ENCODE results near the gene PID1.

The PID1 gene

GRCh38 chr2:229210641-229211040 lies 60.4 kb downstream of the PID1 start:
- in situ Hi-C loops (cut with HindIII; ENCODE audit: low pct_ligation_motif_present, low sequenced_read_pairs), result no loop called here
- Histone ChIP-seq H3K27me3 (replicated peaks) (no peaks in the 10 kb centered on the region), H3K4me3 (ENCODE audit: low read depth, low read length) (no peak overlapping the region), H3K36me3 (replicated peaks) (no peaks in the 10 kb centered on the region), H3K27ac (no peak overlapping the region)
- no peak for TF ChIP-seq CTCF (IDR thresholded peaks at IDR 0.05; ENCODE audit: low read depth, low read length, missing control alignments)
- DNase-seq, result no peak

- Histone ChIP-seq H3K27me3 (replicated peaks) (no peaks in the 10 kb centered on the region), H3K4me3 (ENCODE audit: low read depth, low read length) (no peak overlapping the region), H3K36me3 (replicated peaks) (no peaks in the 10 kb centered on the region), H3K27ac (no peak overlapping the region)
- DNase-seq, result no peak
- no peak for TF ChIP-seq CTCF (IDR thresholded peaks at IDR 0.05; ENCODE audit: low read depth, low read length, missing control alignments)
- in situ Hi-C loops (cut with HindIII; ENCODE audit: low pct_ligation_motif_present, low sequenced_read_pairs), result no loop called here
Measured at GRCh38 chr2:229206548-229206947, 64.5 kb downstream of the PID1 start.

- Histone ChIP-seq H3K36me3 (replicated peaks) (no peaks in the 10 kb centered on the region), H3K27me3 (replicated peaks) (no peaks in the 10 kb centered on the region), H3K27ac (no peak overlapping the region), H3K4me3 (ENCODE audit: low read depth, low read length) (no peak overlapping the region)
- TF ChIP-seq CTCF (IDR thresholded peaks at IDR 0.05; ENCODE audit: low read depth, low read length, missing control alignments), result no peak
- in situ Hi-C loops (cut with HindIII; ENCODE audit: low pct_ligation_motif_present, low sequenced_read_pairs), result no loop called here
- no peak for DNase-seq
Measured at GRCh38 chr2:229205704-229206103, 65.4 kb downstream of the PID1 start.

- no peak for DNase-seq
- Histone ChIP-seq H3K27ac (no peak overlapping the region), H3K27me3 (replicated peaks) (no peaks in the 10 kb centered on the region), H3K36me3 (replicated peaks) (no peaks in the 10 kb centered on the region), H3K4me3 (ENCODE audit: low read depth, low read length) (no peak overlapping the region)
- in situ Hi-C loops (cut with HindIII; ENCODE audit: low pct_ligation_motif_present, low sequenced_read_pairs), result no loop called here
- no peak for TF ChIP-seq CTCF (IDR thresholded peaks at IDR 0.05; ENCODE audit: low read depth, low read length, missing control alignments)
Measured at GRCh38 chr2:229202646-229203045, 68.4 kb downstream of the PID1 start.

GRCh38 chr2:229201521-229201920 lies 69.6 kb downstream of the PID1 start:
- no peak overlapping the region for H3K4me3 ChIP-seq (ENCODE audit: low read depth, low read length)
- H3K27me3 ChIP-seq (replicated peaks), result no peaks in the 10 kb centered on the region
- H3K27ac ChIP-seq, result no peak overlapping the region
- no peak for TF ChIP-seq CTCF (IDR thresholded peaks at IDR 0.05; ENCODE audit: low read depth, low read length, missing control alignments)
- in situ Hi-C loops (cut with HindIII; ENCODE audit: low pct_ligation_motif_present, low sequenced_read_pairs), result no loop called here
- DNase-seq, result no peak
- H3K36me3 ChIP-seq (replicated peaks), result no peaks in the 10 kb centered on the region

- no peaks in the 10 kb centered on the region for H3K27me3 ChIP-seq (replicated peaks)
- H3K4me3 ChIP-seq (ENCODE audit: low read depth, low read length), result no peak overlapping the region
- H3K27ac ChIP-seq, result no peak overlapping the region
- no peaks in the 10 kb centered on the region for H3K36me3 ChIP-seq (replicated peaks)
- no peak for DNase-seq
- in situ Hi-C loops (cut with HindIII; ENCODE audit: low pct_ligation_motif_present, low sequenced_read_pairs), result no loop called here
- no peak for TF ChIP-seq CTCF (IDR thresholded peaks at IDR 0.05; ENCODE audit: low read depth, low read length, missing control alignments)
Measured at GRCh38 chr2:229199267-229199666, 71.8 kb downstream of the PID1 start.
